SH-SY5Y (cell line): ENCODE results near the gene ARHGEF16.

Source experiments
- GATA2 ChIP-seq: IDR thresholded peaks from 2 replicates; pipeline ENCODE4 v1.6.1; 2011; ENCODE audit warnings: mild to moderate bottlenecking, low read depth, low read length
- GATA3 ChIP-seq: IDR thresholded peaks from 2 replicates; pipeline ENCODE4 v1.6.1; 2011; ENCODE audit warnings: low read depth, mild to moderate bottlenecking, low read length, moderate library complexity

ARHGEF16 gene

GRCh38 chr1:3530086-3530925 lies 75.8 kb downstream of the ARHGEF16 start:
- TF ChIP-seq GATA3 (no peak), GATA2 (no peak)
